ENCODE results near the gene U2AF2.

GRCh38 chr19:55672418-55672817 lies 17.6 kb downstream of the U2AF2 start:
- no peak for TF ChIP-seq CTCF (IDR thresholded peaks at IDR 0.05)
- TF ChIP-seq REST (IDR thresholded peaks at IDR 0.05; ENCODE audit: insufficient read depth in 1 of 2, low read depth in 2 of 2, low read length in 1 of 2): no peak
- no peak for TF ChIP-seq POLR2AphosphoS5 (IDR thresholded peaks at IDR 0.05; ENCODE audit: low read depth, low read length)
